Activated CD4-positive, alpha-beta T cell treated with anti-CD3 and anti-CD28 coated beads for 36 hours (primary cell): ENCODE data around the gene MEGF11. TPM values are rescaled to one million over a fixed set of nuclear protein-coding genes. Genes with fewer than 3 reads are reported as not detected.

ENCODE experiments used
- ATAC-seq: fragments of 200-7000 bp; cut with Tn5 transposase; one replicate; pipeline ENCODE4 v1.10.0; 2021; ENCODE audit warnings: mild to moderate bottlenecking, moderate library complexity
- CTCF ChIA-PET: fragments of 350-600 bp; sonication (Branson Sonifier 250); formaldehyde crosslinking; loops from one replicate; lab custom pipeline; 2021; ENCODE audit warnings: antibody characterized with exemption; lab: Charles Lee
- POLR2A ChIA-PET: fragments of 350-600 bp; sonication (Branson Sonifier 250); formaldehyde crosslinking; loops from one replicate; lab custom pipeline; 2021; ENCODE audit warnings: antibody characterized with exemption, inconsistent platforms; lab: Charles Lee
- DNase-seq: peaks from one replicate; pipeline ENCODE4 v3.0.0-alpha.2; 2020
- H3K27ac Mint-ChIP-seq: one replicate; pipeline ENCODE4 v1.8.0; 2021; ENCODE audit warnings: mixed read lengths
- H3K27me3 Mint-ChIP-seq: one replicate; pipeline ENCODE4 v1.8.0; 2021; ENCODE audit warnings: mixed read lengths
- H3K36me3 Mint-ChIP-seq: one replicate; pipeline ENCODE4 v1.8.0; 2021; ENCODE audit warnings: low read depth, mixed read lengths
- H3K4me1 Mint-ChIP-seq: one replicate; pipeline ENCODE4 v1.8.0; 2021; ENCODE audit warnings: mixed read lengths
- H3K4me3 Mint-ChIP-seq: one replicate; pipeline ENCODE4 v1.8.0; 2021; ENCODE audit warnings: mild to moderate bottlenecking, moderate library complexity, mixed read lengths
- H3K9me3 Mint-ChIP-seq: one replicate; pipeline ENCODE4 v1.8.0; 2021; ENCODE audit warnings: low read depth, mixed read lengths
- intact Hi-C, 2 experiments: fragments of 100-400 bp; cut with DNase I in 1 of 2; cut with micrococcal nuclease in 1 of 2; formaldehyde crosslinking; loops; one replicate each; pipeline versions ENCODE4 v1.14.2 to v1.15.1; 2022 to 2024; cut with DNase I, micrococcal nuclease
- total RNA-seq, 2 experiments: library from RNA; stranded (reverse); gene quantifications; one replicate each; pipeline ENCODE4 v1.2.3, GENCODE V29; 2021

MEGF11 gene
- total RNA-seq, 2 experiments from 2014 or later: not detected

DNA sequence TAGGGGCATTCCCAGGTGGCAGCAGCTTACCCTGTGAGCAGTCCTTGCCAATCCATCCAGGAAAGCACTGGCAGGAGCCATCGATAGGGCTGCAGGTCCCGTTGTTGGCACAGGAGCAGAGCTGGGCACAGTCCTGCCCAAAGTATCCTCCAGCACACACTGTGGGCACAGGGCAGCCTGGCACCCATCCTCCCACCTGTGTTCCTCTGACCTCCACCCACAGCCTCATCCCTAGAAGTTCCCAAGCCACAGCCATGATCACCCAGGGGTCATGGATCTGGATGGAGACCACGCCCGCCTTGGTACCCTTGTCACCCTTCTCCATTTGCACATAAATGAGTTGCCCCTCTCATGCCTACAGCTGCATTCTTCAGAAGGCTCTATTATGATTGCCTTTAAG lies 335.6 kb downstream of the MEGF11 start:
- intact Hi-C loops: loop anchor here (1.0 to 5.0 kb wide), 3 partner anchors 29 to 46 kb away; no protein-coding TSS in a partner anchor
- Mint-ChIP-seq H3K27ac (no peak overlapping the region), H3K9me3 (no peaks in the 10 kb centered on the region), H3K4me1 (peaks cover 31% of the 10 kb centered on the region), H3K4me3 (no peak overlapping the region), H3K27me3 (no peaks in the 10 kb centered on the region), H3K36me3 (peaks cover 2% of the 10 kb centered on the region)
- CTCF ChIA-PET: interaction anchor here (0.6 to 1.6 kb wide), 3 partner anchors 49 to 75 kb away, joined by 3 to 5 read pairs (median 3); partner anchors contain the start of gene RAB11A
- POLR2A ChIA-PET: no interaction called here
- DNase-seq: no peak
- ATAC-seq: no peak

DNA sequence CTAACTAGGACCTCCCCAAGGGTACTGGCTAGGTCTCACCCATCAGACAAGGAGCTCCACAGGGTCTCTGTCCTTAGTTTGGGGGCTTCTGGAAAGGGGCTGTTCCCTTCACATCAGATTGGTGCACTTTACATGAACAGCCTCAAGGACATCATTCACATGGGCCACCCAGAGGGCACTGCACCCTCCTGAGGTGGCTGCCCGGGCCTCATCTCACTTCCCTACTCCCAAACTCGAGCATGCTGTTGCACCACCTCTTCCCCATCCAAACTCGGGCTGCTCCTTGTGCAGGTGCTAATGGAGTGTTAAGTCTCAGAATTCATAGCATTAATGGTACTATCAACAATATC lies 336.2 kb downstream of the MEGF11 start:
- Mint-ChIP-seq H3K4me1 (peaks cover 31% of the 10 kb centered on the region), H3K36me3 (peaks cover 2% of the 10 kb centered on the region), H3K27me3 (no peaks in the 10 kb centered on the region), H3K9me3 (no peaks in the 10 kb centered on the region), H3K27ac (peak overlapping the region; percentile 55), H3K4me3 (no peak overlapping the region)
- no peak for DNase-seq
- no peak for ATAC-seq
- POLR2A ChIA-PET: interaction anchor here (0.7 to 0.9 kb wide), 2 partner anchors 98 to 874 kb away, joined by 3 read pairs; no protein-coding TSS in a partner anchor
- CTCF ChIA-PET: interaction anchor here (0.6 to 0.7 kb wide), 4 partner anchors 64 to 520 kb away, joined by 3 read pairs; no protein-coding TSS in a partner anchor
- intact Hi-C loops: loop anchor here (1.0 to 5.0 kb wide), 3 partner anchors 29 to 45 kb away; no protein-coding TSS in a partner anchor

GRCh38 chr15:65916664-65917406 lies 336.7 kb downstream of the MEGF11 start:
- peak overlapping the region; percentile 55 for H3K27ac Mint-ChIP-seq
- H3K4me3 Mint-ChIP-seq: no peak overlapping the region
- DNase-seq: peak; percentile 71
- no peaks in the 10 kb centered on the region for H3K9me3 Mint-ChIP-seq
- H3K36me3 Mint-ChIP-seq: peaks cover 2% of the 10 kb centered on the region
- intact Hi-C loops: loop anchor here (1.0 to 5.0 kb wide), 3 partner anchors 28 to 45 kb away; no protein-coding TSS in a partner anchor
- ChIA-PET POLR2A (interaction anchor here (0.7 to 0.9 kb wide), 2 partner anchors 97 to 873 kb away, joined by 3 read pairs; no protein-coding TSS in a partner anchor), CTCF (interaction anchor here (0.6 to 0.7 kb wide), 4 partner anchors 65 to 519 kb away, joined by 3 read pairs; no protein-coding TSS in a partner anchor)
- H3K4me1 Mint-ChIP-seq: peaks cover 31% of the 10 kb centered on the region
- peak; percentile 95 for ATAC-seq
- no peaks in the 10 kb centered on the region for H3K27me3 Mint-ChIP-seq

DNA sequence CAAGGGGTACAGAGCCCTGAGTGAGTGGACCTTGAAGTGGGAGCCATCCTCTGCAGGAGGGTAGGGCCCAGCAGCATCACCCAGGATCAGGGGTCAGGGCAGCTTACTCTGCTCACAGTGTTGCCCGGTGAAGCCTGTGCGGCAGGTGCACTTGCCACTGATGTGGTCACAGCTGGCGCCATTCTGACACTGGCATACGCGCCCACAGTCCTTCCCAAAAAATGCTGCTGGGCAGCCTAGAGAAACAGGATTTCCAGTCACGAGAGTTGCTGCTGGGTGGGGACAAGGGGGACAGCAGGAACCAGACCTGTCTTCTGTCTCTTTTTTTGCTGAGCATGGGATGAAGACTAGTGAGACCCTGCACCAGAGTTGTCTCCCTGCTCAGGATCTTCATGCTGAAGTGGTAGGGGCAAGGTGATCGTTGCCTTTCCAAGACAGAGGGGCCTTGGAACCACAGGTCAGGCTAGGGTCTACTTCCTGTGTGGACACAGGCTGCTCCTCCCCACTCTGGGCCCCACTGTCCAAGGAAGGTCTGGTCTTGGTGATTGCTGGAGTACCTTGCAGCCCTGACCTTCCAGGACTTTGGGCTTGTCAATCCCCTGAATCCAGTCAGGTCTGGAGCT lies 337.4 kb downstream of the MEGF11 start:
- no peak for DNase-seq
- Mint-ChIP-seq H3K36me3 (peaks cover 4% of the 10 kb centered on the region), H3K4me3 (no peak overlapping the region), H3K9me3 (no peaks in the 10 kb centered on the region), H3K27ac (no peak overlapping the region), H3K4me1 (peaks cover 31% of the 10 kb centered on the region), H3K27me3 (no peaks in the 10 kb centered on the region)
- CTCF ChIA-PET: no interaction called here
- intact Hi-C loops: loop anchor here in 1 of 2 experiments (2.0 to 5.0 kb wide), 2 partner anchors 27 to 44 kb away; no protein-coding TSS in a partner anchor
- POLR2A ChIA-PET: no interaction called here
- no peak for ATAC-seq

GRCh38 chr15:65914981-65915925 lies 338.3 kb downstream of the MEGF11 start:
- Mint-ChIP-seq H3K36me3 (peaks cover 4% of the 10 kb centered on the region), H3K9me3 (no peaks in the 10 kb centered on the region), H3K27me3 (no peaks in the 10 kb centered on the region), H3K27ac (no peak overlapping the region), H3K4me3 (no peak overlapping the region), H3K4me1 (peaks cover 31% of the 10 kb centered on the region)
- CTCF ChIA-PET: no interaction called here
- POLR2A ChIA-PET: no interaction called here
- intact Hi-C loops: loop anchor here in 1 of 2 experiments (5.0 kb wide), 1 partner anchor 43 kb away; no protein-coding TSS in a partner anchor
- ATAC-seq (no peak), DNase-seq (no peak)

- no peak overlapping the region for H3K27ac Mint-ChIP-seq
- intact Hi-C loops: no loop called here
- ChIA-PET POLR2A (no interaction called here), CTCF (no interaction called here)
- H3K9me3 Mint-ChIP-seq: no peaks in the 10 kb centered on the region
- peaks cover 31% of the 10 kb centered on the region for H3K4me1 Mint-ChIP-seq
- peaks cover 4% of the 10 kb centered on the region for H3K36me3 Mint-ChIP-seq
- DNase-seq (no peak), ATAC-seq (no peak)
- H3K27me3 Mint-ChIP-seq: no peaks in the 10 kb centered on the region
- H3K4me3 Mint-ChIP-seq: no peak overlapping the region
Observed at GRCh38 chr15:65914386-65914785, 339.2 kb downstream of the MEGF11 start.

DNA sequence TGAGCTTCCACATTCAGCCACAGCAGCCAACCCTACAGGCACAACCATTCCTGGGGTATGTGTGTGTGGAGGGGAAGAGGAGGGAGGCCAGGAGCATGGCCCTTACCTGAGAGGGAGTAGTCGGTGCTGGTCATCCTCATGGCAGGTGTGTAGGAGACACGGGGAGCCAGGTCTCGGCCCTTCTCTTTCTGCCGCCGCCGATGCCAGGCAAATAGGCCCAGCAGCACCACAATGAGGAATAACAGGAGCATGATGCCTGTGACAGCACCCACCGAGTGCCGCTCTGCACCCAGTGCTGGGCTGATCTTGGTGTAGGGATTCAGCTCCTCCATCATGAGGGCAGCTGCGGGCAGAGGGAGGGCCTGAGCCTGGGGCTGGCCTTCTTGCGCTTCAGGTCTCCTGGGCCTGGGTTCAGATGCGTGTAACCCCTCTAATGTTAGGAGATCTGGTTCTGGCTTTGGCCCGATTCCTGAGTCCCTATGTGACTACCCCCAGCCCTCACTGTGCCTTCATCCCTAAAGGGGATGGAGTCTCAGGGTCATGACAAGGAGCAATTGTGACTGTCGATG lies 339.8 kb downstream of the MEGF11 start:
- H3K4me1 Mint-ChIP-seq: peaks cover 29% of the 10 kb centered on the region
- H3K4me3 Mint-ChIP-seq: no peak overlapping the region
- intact Hi-C loops: no loop called here
- H3K9me3 Mint-ChIP-seq: no peaks in the 10 kb centered on the region
- ChIA-PET CTCF (no interaction called here), POLR2A (no interaction called here)
- H3K36me3 Mint-ChIP-seq: peaks cover 4% of the 10 kb centered on the region
- ATAC-seq (no peak), DNase-seq (no peak)
- H3K27me3 Mint-ChIP-seq: no peaks in the 10 kb centered on the region
- no peak overlapping the region for H3K27ac Mint-ChIP-seq

DNA sequence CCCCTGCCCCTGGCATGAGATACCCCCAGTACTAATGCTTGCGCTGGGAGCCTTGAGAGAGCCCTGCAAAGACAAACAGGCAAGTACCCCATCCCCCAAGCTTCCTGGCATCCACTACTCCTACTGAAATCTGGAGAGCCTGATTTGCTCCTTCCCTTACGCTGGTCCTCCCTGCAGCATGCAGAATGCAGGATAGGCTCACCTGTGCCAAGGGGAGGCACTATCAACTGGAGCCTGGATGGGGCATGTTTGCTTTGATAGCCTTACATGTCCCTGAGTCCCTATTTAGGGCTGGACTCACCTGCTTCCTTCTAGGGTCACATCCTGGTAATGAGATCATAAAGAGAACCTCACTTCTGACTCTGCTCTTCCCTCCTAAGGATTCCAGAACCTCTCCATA lies 341.3 kb downstream of the MEGF11 start:
- peaks cover 2% of the 10 kb centered on the region for H3K36me3 Mint-ChIP-seq
- CTCF ChIA-PET: interaction anchor here (1.0 kb wide), 2 partner anchors 10 to 274 kb away, joined by 3 read pairs; no protein-coding TSS in a partner anchor
- H3K4me1 Mint-ChIP-seq: peaks cover 15% of the 10 kb centered on the region
- POLR2A ChIA-PET: no interaction called here
- ATAC-seq (no peak), DNase-seq (no peak)
- H3K27ac Mint-ChIP-seq: no peak overlapping the region
- H3K27me3 Mint-ChIP-seq: no peaks in the 10 kb centered on the region
- no peaks in the 10 kb centered on the region for H3K9me3 Mint-ChIP-seq
- no peak overlapping the region for H3K4me3 Mint-ChIP-seq
- intact Hi-C loops: no loop called here

DNA sequence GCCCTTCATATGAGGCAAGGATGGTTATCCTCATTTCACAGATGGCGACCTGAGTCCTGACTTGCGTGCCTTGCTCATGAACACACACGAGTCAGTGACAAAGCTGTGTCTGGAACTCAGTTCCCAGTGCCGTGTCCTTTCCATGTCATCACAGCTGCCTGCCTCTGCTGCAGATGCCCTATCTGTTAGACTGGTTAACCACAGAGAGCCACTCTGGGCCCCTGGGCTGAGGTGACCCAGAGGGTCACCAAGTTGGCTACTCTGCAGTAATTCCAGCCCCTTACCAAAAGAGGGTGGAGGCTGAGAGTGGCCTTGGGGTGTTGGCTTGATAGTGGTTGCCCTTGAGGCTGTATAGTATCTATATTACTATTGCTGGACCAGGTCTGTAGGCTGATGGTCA lies 343.2 kb downstream of the MEGF11 start:
- intact Hi-C loops: no loop called here
- ATAC-seq: no peak

DNA sequence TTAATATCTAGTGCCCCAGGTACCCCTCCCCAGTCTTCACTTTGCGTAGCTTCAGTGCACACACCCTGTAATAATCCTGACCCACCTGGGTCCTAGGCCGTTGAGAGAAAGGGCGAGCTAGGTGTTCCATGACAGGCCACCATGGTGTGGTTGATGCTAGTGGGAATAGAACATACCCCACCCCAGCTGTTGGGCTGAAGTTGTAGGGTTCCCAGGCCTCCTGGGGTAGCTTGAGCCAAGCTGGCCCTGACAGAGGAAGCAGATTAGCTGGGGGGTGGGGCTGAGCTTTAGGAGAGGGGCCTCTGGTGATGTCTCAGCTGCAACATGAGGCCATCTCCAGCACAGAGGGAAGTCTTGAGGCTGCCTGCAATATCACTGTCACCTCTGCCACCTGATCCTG lies 343.7 kb downstream of the MEGF11 start:
- Mint-ChIP-seq H3K9me3 (no peaks in the 10 kb centered on the region), H3K27me3 (no peaks in the 10 kb centered on the region), H3K4me3 (no peak overlapping the region), H3K36me3 (peaks cover 9% of the 10 kb centered on the region), H3K27ac (no peak overlapping the region), H3K4me1 (no peaks in the 10 kb centered on the region)
- ATAC-seq (no peak), DNase-seq (no peak)
- ChIA-PET POLR2A (no interaction called here), CTCF (interaction anchor here (0.6 to 1.0 kb wide), 5 partner anchors 11 to 610 kb away, joined by 3 to 4 read pairs (median 3); no protein-coding TSS in a partner anchor)
- intact Hi-C loops: no loop called here

More for the DNA sequence above, 343.2 kb downstream of the MEGF11 start:
- no peak overlapping the region for H3K4me3 Mint-ChIP-seq
- ChIA-PET CTCF (interaction anchor here (0.9 to 1.0 kb wide), 2 partner anchors 220 to 360 kb away, joined by 3 to 4 read pairs; no protein-coding TSS in a partner anchor), POLR2A (no interaction called here)
- H3K27me3 Mint-ChIP-seq: no peaks in the 10 kb centered on the region
- H3K4me1 Mint-ChIP-seq: no peaks in the 10 kb centered on the region
- H3K9me3 Mint-ChIP-seq: no peaks in the 10 kb centered on the region
- DNase-seq: no peak
- H3K27ac Mint-ChIP-seq: no peak overlapping the region
- peaks cover 5% of the 10 kb centered on the region for H3K36me3 Mint-ChIP-seq
